Heart left ventricle (tissue), 13 donors: Measurements from ENCODE around the gene CD300LG.

Source experiments
- POLR2A ChIP-seq, 2 donors: fragments of 450-650 bp; IDR thresholded peaks; one replicate each; pipeline ENCODE4 v1.6.1; 2017; ENCODE audit warnings: antibody characterized with exemption in 2 of 2, mild to moderate bottlenecking in 2 of 2, moderate library complexity in 2 of 2
- TF ChIP-seq, protein P1 (sequence below), 12 donors: fragments of 200-600 bp; sonication (generic) in 4 of 12; IDR thresholded peaks; one replicate each; pipeline versions ENCODE4 v1.5.0 to v1.8.0; 2018 to 2022; ENCODE audit warnings: antibody characterized with exemption in 12 of 12, mild to moderate bottlenecking in 5 of 12
- donor health status: ischemic (EF 13 %, LVEDD 7.1; RV severe dilation, severe dysfunction).
- donor health status: DM: no; HTN: yes; CAD: no.
- donor health status: DM: no; HTN: no; CAD: no.
- donor health status: ischemic (EF 25% LVEDD 6.9; RV normal size, moderate dysfunction).
- donor health status: ischemic (EF 25% LVEDD 5.7; RV mildly dilated, moderate dysfunction).
- donor health status: ischemic (EF 35%, LVEDD 5.7; RV mildly dilated, moderate dysfunction).
- donor health status: nonischemic (EF 11% LVEDD 7.7; RV severe dilation, severe dysfunction).
- donor health status: DM: yes; HTN: yes; CAD: no.
- donor health status: PGD.
- donor health status: ischemic (EF 29% LVEDD 5.4; RV normal size, mild dysfunction).
- donor health status: nonischemic (EF 23%, LVEDD 6.1; RV moderate dilation, normal function).

DNA sequence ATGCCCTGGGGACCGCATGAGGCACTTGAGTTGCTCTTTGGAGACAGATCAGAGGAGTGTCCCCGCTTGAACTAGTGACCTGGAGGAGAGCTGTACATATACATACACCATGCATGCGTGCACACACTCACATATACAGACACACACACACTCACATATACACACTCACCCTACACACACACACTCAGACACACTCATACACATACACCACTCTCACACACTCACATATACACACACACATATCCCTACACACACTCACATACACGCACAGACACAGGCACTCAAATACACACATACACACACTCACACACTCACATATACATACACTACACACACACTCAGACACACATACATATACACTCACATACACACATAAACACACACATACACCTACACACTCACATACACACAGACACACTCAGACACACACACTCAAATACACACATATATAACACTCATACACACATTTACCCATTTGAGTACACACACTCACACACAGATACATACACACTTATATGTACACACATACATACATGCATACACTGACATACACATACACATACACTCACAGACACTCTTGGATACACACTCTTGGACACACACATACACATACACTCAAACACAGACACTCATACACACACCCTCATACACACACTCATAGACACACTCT, 65.8 kb downstream of the CD300LG start:
- TF ChIP-seq POLR2A (IDR thresholded peaks at IDR 0.05): no peak
- TF ChIP-seq, protein P1, sequence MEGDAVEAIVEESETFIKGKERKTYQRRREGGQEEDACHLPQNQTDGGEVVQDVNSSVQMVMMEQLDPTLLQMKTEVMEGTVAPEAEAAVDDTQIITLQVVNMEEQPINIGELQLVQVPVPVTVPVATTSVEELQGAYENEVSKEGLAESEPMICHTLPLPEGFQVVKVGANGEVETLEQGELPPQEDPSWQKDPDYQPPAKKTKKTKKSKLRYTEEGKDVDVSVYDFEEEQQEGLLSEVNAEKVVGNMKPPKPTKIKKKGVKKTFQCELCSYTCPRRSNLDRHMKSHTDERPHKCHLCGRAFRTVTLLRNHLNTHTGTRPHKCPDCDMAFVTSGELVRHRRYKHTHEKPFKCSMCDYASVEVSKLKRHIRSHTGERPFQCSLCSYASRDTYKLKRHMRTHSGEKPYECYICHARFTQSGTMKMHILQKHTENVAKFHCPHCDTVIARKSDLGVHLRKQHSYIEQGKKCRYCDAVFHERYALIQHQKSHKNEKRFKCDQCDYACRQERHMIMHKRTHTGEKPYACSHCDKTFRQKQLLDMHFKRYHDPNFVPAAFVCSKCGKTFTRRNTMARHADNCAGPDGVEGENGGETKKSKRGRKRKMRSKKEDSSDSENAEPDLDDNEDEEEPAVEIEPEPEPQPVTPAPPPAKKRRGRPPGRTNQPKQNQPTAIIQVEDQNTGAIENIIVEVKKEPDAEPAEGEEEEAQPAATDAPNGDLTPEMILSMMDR (IDR thresholded peaks at IDR 0.05): no peak
